Ascending aorta (tissue), 2 donors: ENCODE data around the gene UBAC2. TPM values are rescaled to one million over a fixed set of nuclear protein-coding genes. Genes with fewer than 3 reads are reported as not detected.

Experiments used
- DNase-seq, 2 donors: peaks; one replicate each; pipeline ENCODE4 v3.0.0-alpha.2; 2019; ENCODE audit warnings: low spot score in 2 of 2
- H3K27ac ChIP-seq, 2 donors: fragments of 200-600 bp; sonication (generic); one replicate each; pipeline ENCODE4 v1.5.1; 2016 to 2017; ENCODE audit warnings: mild to moderate bottlenecking in 1 of 2
- H3K27me3 ChIP-seq: fragments of 200-600 bp; sonication (generic); one replicate; pipeline ENCODE4 v1.5.1; 2017
- H3K36me3 ChIP-seq, 2 donors: fragments of 200-600 bp; sonication (generic); one replicate each; pipeline ENCODE4 v1.5.1; 2016
- H3K4me1 ChIP-seq, 2 donors: fragments of 200-600 bp; sonication (generic); one replicate each; pipeline ENCODE4 v1.5.1; 2016 to 2017; ENCODE audit warnings: mild to moderate bottlenecking in 1 of 2
- H3K4me3 ChIP-seq, 2 donors: fragments of 200-600 bp; sonication (generic); one replicate each; pipeline ENCODE4 v1.5.1; 2016 to 2017; ENCODE audit warnings: mild to moderate bottlenecking in 1 of 2
- H3K9me3 ChIP-seq, 2 donors: fragments of 200-600 bp; sonication (generic); one replicate each; pipeline ENCODE4 v1.5.1; 2016
- CTCF ChIP-seq, 3 experiments: fragments of 200-600 bp in 2 of 3; fragments of 450-650 bp in 1 of 3; sonication (generic) in 2 of 3; IDR thresholded peaks; one replicate each; pipeline ENCODE4 v1.5.1; 2016 to 2019; ENCODE audit warnings: antibody characterized with exemption in 3 of 3, mild to moderate bottlenecking in 1 of 3, moderate library complexity in 1 of 3
- intact Hi-C: fragments of 100-400 bp; cut with DNase I; formaldehyde crosslinking; loops from one replicate; pipeline ENCODE4 v1.15.1; 2023
- total RNA-seq: library from RNA; depleted of rRNA; stranded (reverse); fragments of >200 nt; gene quantifications from one replicate; pipeline ENCODE4 v1.1.0, GENCODE V29; 2016

Gene UBAC2
- total RNA-seq, 1 donor from 2014 or later, result 67.8 TPM

- H3K9me3 ChIP-seq, result no peaks in the 10 kb centered on the region
- no peak overlapping the region for H3K27ac ChIP-seq
- H3K4me1 ChIP-seq, result no peaks in the 10 kb centered on the region
- H3K27me3 ChIP-seq, result no peaks in the 10 kb centered on the region
- no peak for DNase-seq
- intact Hi-C loops, result no loop called here
- TF ChIP-seq CTCF (IDR thresholded peaks at IDR 0.05), result no peak
- H3K36me3 ChIP-seq, result no peaks in the 10 kb centered on the region
- no peak overlapping the region for H3K4me3 ChIP-seq
Measured at GRCh38 chr13:99425485-99426341, 225.1 kb downstream of the UBAC2 start.

- H3K27me3 ChIP-seq, result no peaks in the 10 kb centered on the region
- no peak for DNase-seq
- intact Hi-C loops, result no loop called here
- no peak for TF ChIP-seq CTCF (IDR thresholded peaks at IDR 0.05)
- H3K27ac ChIP-seq, result no peak overlapping the region
- H3K4me3 ChIP-seq, result no peak overlapping the region
- no peaks in the 10 kb centered on the region for H3K9me3 ChIP-seq
- no peaks in the 10 kb centered on the region for H3K4me1 ChIP-seq
- H3K36me3 ChIP-seq, result no peaks in the 10 kb centered on the region
Measured at GRCh38 chr13:99426426-99426825, 225.8 kb downstream of the UBAC2 start.

- no peak for DNase-seq
- Histone ChIP-seq H3K27ac (no peak overlapping the region), H3K27me3 (no peaks in the 10 kb centered on the region), H3K4me1 (no peaks in the 10 kb centered on the region), H3K4me3 (no peak overlapping the region), H3K9me3 (no peaks in the 10 kb centered on the region), H3K36me3 (no peaks in the 10 kb centered on the region)
- intact Hi-C loops, result no loop called here
- TF ChIP-seq CTCF (IDR thresholded peaks at IDR 0.05), result no peak
Measured at GRCh38 chr13:99429670-99430069, 229.0 kb downstream of the UBAC2 start.

GRCh38 chr13:99431927-99432608 lies 231.4 kb downstream of the UBAC2 start:
- no peaks in the 10 kb centered on the region for H3K9me3 ChIP-seq
- no peak for TF ChIP-seq CTCF (IDR thresholded peaks at IDR 0.05)
- no peaks in the 10 kb centered on the region for H3K36me3 ChIP-seq
- no peaks in the 10 kb centered on the region for H3K4me1 ChIP-seq
- intact Hi-C loops, result no loop called here
- DNase-seq, result no peak
- no peak overlapping the region for H3K4me3 ChIP-seq
- no peaks in the 10 kb centered on the region for H3K27me3 ChIP-seq
- H3K27ac ChIP-seq, result no peak overlapping the region

- no peak for TF ChIP-seq CTCF (IDR thresholded peaks at IDR 0.05)
- no peaks in the 10 kb centered on the region for H3K36me3 ChIP-seq
- peak overlapping the region in 1 of 2 donors; percentile 18 for H3K27ac ChIP-seq
- peak overlapping the region in 1 of 2 donors; percentile 2 for H3K4me3 ChIP-seq
- no peaks in the 10 kb centered on the region for H3K27me3 ChIP-seq
- intact Hi-C loops, result no loop called here
- no peaks in the 10 kb centered on the region for H3K9me3 ChIP-seq
- no peaks in the 10 kb centered on the region for H3K4me1 ChIP-seq
- peak; percentile 69 to 86 for DNase-seq
Measured at GRCh38 chr13:99432609-99433542, 232.2 kb downstream of the UBAC2 start.
